Ovary (tissue), 3 donors: ENCODE measurements around the gene FAM217A.

Experiments used
- CTCF ChIP-seq, 3 donors: fragments of 450-650 bp in 2 of 3; fragments of 200-600 bp in 1 of 3; IDR thresholded peaks; one replicate each; pipeline versions ENCODE4 v1.5.1 to v1.8.0; 2016 to 2022; ENCODE audit warnings: antibody characterized with exemption in 3 of 3, mild to moderate bottlenecking in 1 of 3
- EP300 ChIP-seq: sonication (generic); formaldehyde crosslinking; IDR thresholded peaks from one replicate; pipeline ENCODE4 v1.6.1; 2017; ENCODE audit warnings: antibody characterized with exemption
- POLR2A ChIP-seq: fragments of 450-650 bp; IDR thresholded peaks from one replicate; pipeline ENCODE4 v1.6.1; 2017; ENCODE audit warnings: antibody characterized with exemption, mild to moderate bottlenecking, moderate library complexity
- donor health status: DM: no; HTN: no; CAD: no.

- no peak for TF ChIP-seq POLR2A
- no peak for TF ChIP-seq CTCF (IDR thresholded peaks at IDR 0.05)
- TF ChIP-seq EP300 = no peak
Observed at GRCh38 chr6:4071330-4071729, 7.6 kb downstream of the FAM217A start.
